ENCODE measurements around the gene CUL9.

The CUL9 gene

GRCh38 chr6:43226192-43226851, 44.3 kb downstream of the CUL9 start:
- no peak for TF ChIP-seq CTCF (IDR thresholded peaks at IDR 0.05; ENCODE audit: insufficient read depth, low read depth, low read length, missing control alignments)
- DNase-seq (ENCODE audit: low read depth) = no peak
- no peak overlapping the region for H3K4me3 ChIP-seq (ENCODE audit: low read depth, low read length)

DNA sequence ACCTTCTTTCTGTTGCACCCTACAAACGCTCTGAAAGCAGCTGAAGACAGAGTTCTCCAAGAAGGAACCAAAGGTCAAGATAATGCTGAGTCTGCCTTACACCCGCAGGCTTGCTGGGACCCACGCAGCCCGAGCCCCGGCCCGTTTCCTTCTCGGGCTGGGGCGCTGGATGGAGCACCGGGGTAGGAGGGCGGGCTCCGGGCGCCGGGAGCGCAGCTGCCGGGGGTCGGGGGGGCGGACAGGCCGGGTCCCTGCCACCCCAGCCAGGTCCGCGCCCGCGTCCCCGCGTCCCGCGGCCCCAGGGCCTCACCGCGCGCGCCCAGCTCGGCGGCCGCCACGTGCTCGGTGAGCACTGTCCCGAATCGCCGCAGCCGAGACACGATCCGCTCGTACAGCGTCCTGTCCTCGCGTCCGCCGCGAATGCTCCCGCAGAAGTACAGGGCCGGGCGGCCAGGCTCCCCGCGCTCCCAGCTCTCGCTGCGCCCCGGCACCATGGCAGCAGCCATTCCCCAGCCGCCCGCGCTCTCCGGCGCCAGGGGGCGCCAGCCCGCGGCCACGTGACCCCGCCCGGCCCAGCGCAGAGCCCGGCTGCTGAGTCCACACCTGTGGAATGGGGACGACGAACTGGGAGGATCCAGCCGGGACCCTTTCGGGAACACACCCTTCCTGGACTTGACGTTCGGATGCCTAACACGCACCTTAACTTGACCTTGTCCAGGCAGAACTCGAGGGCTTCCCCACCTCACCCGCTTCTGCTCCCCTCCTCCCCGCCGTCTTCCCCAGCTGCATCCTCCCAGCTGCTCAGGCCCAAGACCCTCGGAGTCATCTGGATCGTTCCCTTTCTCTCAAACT, 47.2 kb downstream of the CUL9 start, which contains the start of gene DNPH1:
Gene DNPH1 (minus strand): TSS at position 531 of the 852 bp plus-strand sequence. CDS start 25 bp downstream, at position 506.
- peak; percentile 86 for TF ChIP-seq CTCF (IDR thresholded peaks at IDR 0.05; ENCODE audit: insufficient read depth, low read depth, low read length, missing control alignments)
- DNase-seq (ENCODE audit: low read depth) = peak; percentile 82

GRCh38 chr6:43229803-43230620, 48.0 kb downstream of the CUL9 start:
- no peak for DNase-seq (ENCODE audit: low read depth)
- H3K4me3 ChIP-seq (ENCODE audit: low read depth, low read length) = peak overlapping the region; percentile 63
- TF ChIP-seq CTCF (IDR thresholded peaks at IDR 0.05; ENCODE audit: insufficient read depth, low read depth, low read length, missing control alignments) = no peak

More for the DNA sequence above, 47.2 kb downstream of the CUL9 start, which contains the start of gene DNPH1:
- peak within 1 kb of the TSS; percentile 63 for H3K4me3 ChIP-seq (ENCODE audit: low read depth, low read length)

DNA sequence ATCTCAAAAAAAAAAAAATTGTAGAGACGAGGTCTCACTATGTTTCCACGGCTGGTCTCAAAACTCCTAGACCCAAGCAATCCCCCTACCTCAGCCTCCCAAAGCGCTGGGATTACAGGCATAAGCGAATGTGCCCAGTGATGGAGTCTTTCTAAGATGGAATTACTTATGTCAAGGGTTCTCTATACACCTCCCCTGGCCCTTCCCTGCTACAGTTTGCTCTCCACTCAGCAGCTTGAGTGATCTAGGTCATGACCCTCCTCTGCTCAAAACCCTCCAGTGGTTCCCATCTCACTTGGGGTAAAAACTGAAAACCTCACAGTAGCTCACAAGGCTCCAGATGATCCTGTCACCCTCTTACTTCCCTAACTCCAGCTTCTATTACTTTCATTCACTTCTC, 49.1 kb downstream of the CUL9 start:
- no peak for TF ChIP-seq CTCF (IDR thresholded peaks at IDR 0.05; ENCODE audit: insufficient read depth, low read depth, low read length, missing control alignments)
- DNase-seq (ENCODE audit: low read depth) = no peak
- no peak overlapping the region for H3K4me3 ChIP-seq (ENCODE audit: low read depth, low read length)

DNA sequence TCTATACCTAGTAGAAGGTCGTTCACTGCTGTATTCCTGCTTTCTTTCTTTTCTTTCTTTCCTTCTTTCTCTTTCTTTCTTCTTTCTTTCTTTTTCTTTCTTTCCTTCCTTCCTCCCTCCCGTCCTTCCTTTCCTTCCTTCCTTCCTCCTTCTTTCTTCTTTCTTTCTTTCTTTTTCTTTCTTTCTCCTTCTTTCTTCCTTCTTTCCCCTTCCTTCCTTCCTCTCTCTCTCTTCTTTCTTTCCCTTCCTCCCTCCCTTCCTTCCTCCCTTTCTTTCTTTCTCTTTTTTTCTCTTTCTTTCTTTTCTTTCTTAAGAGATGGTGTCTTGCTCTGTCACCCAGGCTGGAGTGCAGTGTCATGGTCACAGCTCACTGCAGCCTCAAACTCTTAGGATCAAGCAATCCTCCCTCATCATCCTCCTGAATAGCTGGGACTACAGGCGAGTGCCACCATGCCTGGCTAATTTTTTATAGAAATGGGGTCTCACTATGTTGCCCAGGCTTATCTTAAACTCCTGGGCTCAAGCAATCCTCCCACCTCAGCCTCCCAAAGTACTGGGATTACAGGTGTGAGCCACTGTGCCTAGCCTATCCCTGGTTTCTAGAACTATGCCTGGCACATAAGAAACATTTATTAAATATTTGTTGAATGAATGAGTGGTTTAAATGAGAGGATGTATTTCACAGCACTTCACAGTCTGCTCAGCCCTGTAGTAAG, 49.9 kb downstream of the CUL9 start:
- H3K4me3 ChIP-seq (ENCODE audit: low read depth, low read length) = no peak overlapping the region
- DNase-seq (ENCODE audit: low read depth) = no peak
- no peak for TF ChIP-seq CTCF (IDR thresholded peaks at IDR 0.05; ENCODE audit: insufficient read depth, low read depth, low read length, missing control alignments)

DNA sequence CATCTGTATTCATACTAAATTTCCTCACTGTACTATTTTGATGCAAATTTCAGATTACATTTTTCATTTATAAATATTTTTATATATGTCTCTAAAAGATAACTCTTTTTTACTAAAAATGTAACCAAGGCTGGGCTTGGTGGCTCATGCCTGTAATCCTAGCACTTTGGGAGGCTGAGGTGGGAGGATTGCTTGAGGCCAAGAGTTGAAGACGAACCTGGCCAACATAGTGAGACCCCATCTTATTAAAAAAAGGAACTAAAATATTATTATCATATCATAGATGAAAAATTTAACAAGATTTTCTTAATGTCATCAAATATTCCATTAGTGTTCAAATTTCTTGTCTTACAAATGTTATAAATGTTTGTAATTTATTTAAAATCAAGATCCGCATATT, 53.8 kb downstream of the CUL9 start:
- no peak overlapping the region for H3K4me3 ChIP-seq (ENCODE audit: low read depth, low read length)
- no peak for DNase-seq (ENCODE audit: low read depth)
- TF ChIP-seq CTCF (IDR thresholded peaks at IDR 0.05; ENCODE audit: insufficient read depth, low read depth, low read length, missing control alignments) = no peak

Measured in GM12865 (cell line).